Nucleus accumbens (tissue), 56 donors: Measurements from ENCODE around the gene ENDOD1.

Source experiments
- DNase-seq, 56 donors: peaks; one replicate each; lab custom pipeline; 2025; lab: John Stamatoyannopoulos, UW

Gene ENDOD1

DNA sequence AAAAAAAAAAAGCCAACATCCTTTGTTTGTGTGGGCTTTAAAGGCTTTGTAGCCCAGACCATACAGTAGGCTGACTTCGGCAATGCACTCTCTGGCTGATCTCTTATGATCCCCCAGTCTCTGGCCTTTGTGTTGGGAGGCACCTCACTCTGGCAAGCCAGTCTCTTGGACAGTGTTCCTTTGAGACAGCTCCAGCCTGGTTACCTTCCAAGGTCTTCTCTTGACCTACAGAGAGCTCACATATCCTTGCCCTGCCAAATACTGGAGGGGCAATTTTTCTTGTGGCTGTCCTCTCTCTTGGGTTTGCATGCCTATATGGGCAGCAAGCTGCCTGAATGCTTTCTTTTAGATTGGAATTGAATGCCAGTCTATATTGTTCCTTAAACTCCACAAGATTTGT lies 71.6 kb downstream of the ENDOD1 start:
- DNase-seq = no peak

DNA sequence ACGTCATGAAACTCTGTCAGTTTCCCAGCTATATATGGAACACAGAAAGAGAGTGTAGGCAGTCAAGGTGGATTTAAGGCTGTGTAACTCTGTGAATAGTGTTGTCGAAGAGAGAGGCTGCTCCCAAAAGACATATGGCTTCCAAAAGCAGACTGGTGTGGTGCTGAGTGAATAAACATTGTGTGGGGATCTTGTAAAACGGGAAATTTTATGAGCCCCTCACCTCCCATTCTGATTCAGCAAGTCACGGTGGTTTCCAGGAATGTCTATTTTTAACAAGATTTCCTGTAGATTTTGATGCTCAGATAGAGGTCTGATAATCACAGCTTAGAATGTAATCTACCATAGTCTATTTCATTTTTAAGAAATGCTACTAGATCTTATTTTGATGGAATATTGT lies 73.5 kb downstream of the ENDOD1 start:
- peak in 1 of 56 donors; percentile 35 for DNase-seq

DNA sequence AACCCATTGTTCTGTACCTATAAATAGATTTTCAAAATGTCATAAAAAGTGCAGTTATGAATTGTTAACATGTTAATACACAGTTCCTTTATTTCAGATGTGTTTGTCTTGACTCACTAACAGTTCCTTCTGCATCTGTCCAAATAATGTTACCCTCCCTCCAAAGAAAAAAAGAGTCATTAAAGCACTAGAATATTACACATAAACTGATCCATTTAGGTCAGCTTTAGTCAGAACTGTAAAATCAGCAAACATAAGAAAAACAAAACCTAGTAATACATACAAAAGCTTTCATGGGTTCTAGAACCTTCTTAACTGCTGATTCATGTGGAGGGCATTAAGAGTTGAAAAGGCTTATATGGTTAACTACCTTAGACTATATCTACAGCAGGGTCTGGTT lies 76.0 kb downstream of the ENDOD1 start:
- no peak for DNase-seq

DNA sequence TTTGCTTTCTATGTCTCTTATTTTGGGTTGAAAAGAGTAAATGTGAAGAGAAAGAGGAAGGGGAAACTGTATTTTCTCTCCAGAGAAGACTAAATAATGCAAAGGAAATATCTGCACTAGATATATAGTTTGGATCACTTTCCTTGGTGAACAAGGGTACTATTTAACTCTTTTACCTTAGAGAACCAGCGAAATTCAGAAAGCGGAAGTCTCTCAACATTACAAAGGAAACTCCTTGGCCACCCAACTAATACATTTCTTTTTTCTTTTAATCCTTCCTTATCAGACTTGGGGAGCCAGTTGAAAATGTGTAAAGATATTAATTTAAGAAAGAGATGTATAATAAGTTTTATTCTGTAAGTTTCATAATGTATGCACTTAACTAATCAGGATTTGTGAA lies 77.1 kb downstream of the ENDOD1 start:
- DNase-seq = no peak

DNA sequence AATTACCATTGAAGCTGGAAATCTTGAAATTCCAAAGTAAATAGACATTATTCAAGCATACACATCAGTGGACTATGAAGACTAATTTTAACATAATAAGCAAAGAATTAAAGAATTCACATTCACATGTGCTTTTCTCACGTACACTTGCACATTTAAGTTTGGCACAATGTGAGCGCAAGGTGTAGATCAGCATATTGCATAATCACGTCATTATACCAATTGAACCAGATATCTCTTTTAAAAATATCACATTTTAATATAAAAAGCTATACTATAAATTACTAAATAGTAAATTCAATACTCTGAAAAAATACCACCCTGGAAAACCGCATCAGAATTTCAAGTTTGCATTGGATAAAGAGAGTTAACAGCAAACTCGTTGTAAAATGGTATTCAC lies 80.6 kb downstream of the ENDOD1 start:
- no peak for DNase-seq

DNA sequence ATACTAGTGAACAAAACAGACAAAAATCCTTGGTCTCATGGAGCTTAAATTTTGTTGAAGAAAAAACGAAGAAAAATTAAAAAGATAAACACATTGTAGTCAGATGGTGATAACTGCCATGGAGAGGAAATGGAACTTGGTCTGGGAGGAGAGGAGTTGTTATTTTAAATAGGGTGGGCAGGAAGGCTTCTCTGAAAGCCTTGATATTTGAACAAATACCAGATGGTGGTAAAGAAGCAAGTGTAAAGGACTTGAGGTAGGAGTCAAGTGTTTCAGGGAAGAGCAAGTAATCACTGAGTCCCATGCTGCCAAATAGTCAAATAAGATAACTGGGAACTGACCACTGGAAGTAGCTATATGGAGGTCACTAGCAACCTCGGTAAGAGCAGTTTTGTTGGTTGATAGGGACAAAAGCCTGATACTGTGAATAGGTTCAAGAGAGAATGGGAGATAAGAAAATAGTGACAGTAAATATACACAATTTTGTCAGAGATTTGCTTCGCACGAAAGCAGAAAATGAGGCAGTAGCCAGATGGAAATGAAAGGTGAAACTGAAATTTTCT lies 86.3 kb downstream of the ENDOD1 start:
- DNase-seq = no peak
